Pancreas (tissue), 10 donors: ENCODE measurements around the gene IQCN. TPM values are rescaled to one million over a fixed set of nuclear protein-coding genes. Genes with fewer than 3 reads are reported as not detected.

ENCODE experiments used
- ATAC-seq, 4 donors: fragments of 200-7000 bp; cut with Tn5 transposase; one replicate each; pipeline versions ENCODE4 v1.8.0 to v1.9.1; 2020; ENCODE audit warnings: mild to moderate bottlenecking in 4 of 4, moderate library complexity in 4 of 4
- DNase-seq, 6 donors: peaks; one replicate each; pipeline ENCODE4 v3.0.0-alpha.2; 2020
- FAIRE-seq: peaks from 2 replicates; lab custom pipeline; 2012; peaks lifted over from hg19 to GRCh38; lab: Jason Lieb, UNC
- H3K27ac ChIP-seq, 4 donors: fragments of 200-600 bp; sonication (generic); 1 replicate in 3 of 4; 2 replicates in 1 of 4; pipeline versions ENCODE4 v1.5.0 to v1.8.0; 2020
- H3K27me3 ChIP-seq, 4 donors: fragments of 200-600 bp; one replicate each; pipeline ENCODE4 v1.8.0; 2021
- H3K36me3 ChIP-seq, 3 donors: fragments of 200-600 bp; sonication (generic) in 1 of 3; one replicate each; pipeline versions ENCODE4 v1.5.0 to v1.8.0; 2020 to 2021
- H3K4me1 ChIP-seq, 3 donors: fragments of 200-600 bp; one replicate each; pipeline ENCODE4 v1.8.0; 2021
- H3K4me3 ChIP-seq, 4 donors: fragments of 200-600 bp; sonication (generic) in 2 of 4; one replicate each; pipeline versions ENCODE4 v1.5.0 to v1.8.0; 2020 to 2021
- H3K9me3 ChIP-seq, 4 donors: fragments of 200-600 bp; one replicate each; pipeline ENCODE4 v1.8.0; 2021
- WGBS, 2 donors: extraction: QIAGEN DNeasy Blood & Tissue Kit; methylation state at CpG; one replicate each; pipeline ENCODE4 v1.1.7; 2013; 5-methylcytosine and 5-hydroxymethylcytosine counted together
- intact Hi-C, 3 donors: fragments of 100-400 bp; cut with DNase I; formaldehyde crosslinking; loops; one replicate each; pipeline versions ENCODE4 v1.11.1 to v1.14.2; 2022
- polyA plus RNA-seq, 2 donors: library from polyadenylated mRNA; stranded (reverse); fragments of 200-250 nt; gene quantifications; one replicate each; pipeline ENCODE4 v1.2.3, GENCODE V29; 2013
- total RNA-seq, 6 donors: library from RNA; stranded (reverse); fragmentation: NEBNext Ultra II Directional in 4 of 6; extraction: Animal tissue kit (Norgen Biotek cat#: 25700) in 4 of 6; gene quantifications; one replicate each; pipeline versions ENCODE4 v1.2.1 to v1.2.4, GENCODE V29; 2021 to 2023
- TF ChIP-seq, protein P1 (sequence below), 4 donors: fragments of 200-600 bp; sonication (generic) in 3 of 4; IDR thresholded peaks; one replicate each; pipeline versions ENCODE4 v1.5.0 to v1.8.0; 2021; ENCODE audit warnings: antibody characterized with exemption in 4 of 4
- donor health status: healthy with polysubstance abuse.
- donor health status: DM: no; HTN: no; CAD: no; lungs with moderate emphysema.
- donor health status: DM: no; HTN: no; CAD: no.
- donor health status: control.
- donor health status: control.
- donor health status: Bipolar disorder and iron deficiency.
- donor health status: DM: yes; HTN: yes; CAD: no.
- donor health status: DM: no; HTN: no; CAD: no.
- donor health status: DM: no; HTN: no; CAD: no.
- donor health status: DM: yes; HTN: yes; CAD: no.

Gene IQCN
- total and polyA plus RNA-seq, 8 donors, result 1.0 to 25.3 (median 3.2) TPM

DNA sequence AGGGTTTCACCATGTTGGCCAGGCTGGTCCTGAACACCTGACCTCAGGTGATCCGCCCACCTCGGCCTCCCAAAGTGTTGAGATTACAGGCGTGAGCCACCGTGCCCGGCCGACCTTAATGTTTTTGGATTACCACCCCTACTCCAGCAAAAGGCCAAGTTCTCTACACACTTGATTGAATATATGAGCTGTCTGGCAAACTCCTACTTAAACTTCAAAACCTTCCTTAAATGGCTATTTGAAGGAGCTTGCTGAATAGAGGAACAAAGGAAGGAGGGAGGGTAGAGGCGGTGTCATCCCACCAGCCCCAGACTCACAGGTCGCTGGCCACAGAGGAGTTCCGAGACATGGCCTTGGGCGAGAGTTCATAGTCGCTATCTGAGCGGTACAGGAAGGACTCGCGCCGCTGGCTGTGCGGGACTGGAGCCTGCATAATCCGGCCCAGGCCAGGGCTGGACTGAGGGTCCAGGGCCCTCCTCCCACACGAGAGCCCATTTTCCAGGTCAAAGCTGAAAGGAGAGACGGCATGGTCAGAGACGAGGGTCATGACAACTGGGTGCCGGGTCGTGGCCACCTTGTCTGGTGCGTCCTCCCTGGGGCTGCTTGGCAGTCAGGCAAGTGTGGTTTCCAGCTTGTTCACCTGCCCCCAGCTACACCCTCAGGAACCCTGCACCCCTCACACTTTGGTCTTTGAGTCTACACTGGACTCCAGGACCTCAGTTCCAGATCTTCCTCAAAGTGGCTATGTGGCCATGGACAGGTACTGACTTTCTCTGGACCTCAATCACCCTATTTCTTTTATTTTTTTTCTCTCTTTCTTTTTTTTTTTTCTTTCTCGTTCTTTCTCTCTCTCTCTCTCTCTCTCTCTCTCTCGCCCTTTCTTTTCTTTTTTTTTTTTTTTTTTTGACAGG lies 52.2 kb downstream of the IQCN start:
- no peaks in the 10 kb centered on the region for H3K36me3 ChIP-seq
- H3K27ac ChIP-seq, result no peak overlapping the region
- WGBS, 2 donors, result 72 to 82% methylated on average over 23 to 25 of the region's 25 CpGs
- intact Hi-C loops, result no loop called here
- no peaks in the 10 kb centered on the region for H3K9me3 ChIP-seq
- DNase-seq, result no peak
- TF ChIP-seq, protein P1, sequence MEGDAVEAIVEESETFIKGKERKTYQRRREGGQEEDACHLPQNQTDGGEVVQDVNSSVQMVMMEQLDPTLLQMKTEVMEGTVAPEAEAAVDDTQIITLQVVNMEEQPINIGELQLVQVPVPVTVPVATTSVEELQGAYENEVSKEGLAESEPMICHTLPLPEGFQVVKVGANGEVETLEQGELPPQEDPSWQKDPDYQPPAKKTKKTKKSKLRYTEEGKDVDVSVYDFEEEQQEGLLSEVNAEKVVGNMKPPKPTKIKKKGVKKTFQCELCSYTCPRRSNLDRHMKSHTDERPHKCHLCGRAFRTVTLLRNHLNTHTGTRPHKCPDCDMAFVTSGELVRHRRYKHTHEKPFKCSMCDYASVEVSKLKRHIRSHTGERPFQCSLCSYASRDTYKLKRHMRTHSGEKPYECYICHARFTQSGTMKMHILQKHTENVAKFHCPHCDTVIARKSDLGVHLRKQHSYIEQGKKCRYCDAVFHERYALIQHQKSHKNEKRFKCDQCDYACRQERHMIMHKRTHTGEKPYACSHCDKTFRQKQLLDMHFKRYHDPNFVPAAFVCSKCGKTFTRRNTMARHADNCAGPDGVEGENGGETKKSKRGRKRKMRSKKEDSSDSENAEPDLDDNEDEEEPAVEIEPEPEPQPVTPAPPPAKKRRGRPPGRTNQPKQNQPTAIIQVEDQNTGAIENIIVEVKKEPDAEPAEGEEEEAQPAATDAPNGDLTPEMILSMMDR (IDR thresholded peaks at IDR 0.05), result no peak
- FAIRE-seq, result no peak
- H3K4me1 ChIP-seq, result peaks cover 0 to 4% (median 4%) of the 10 kb centered on the region in 3 donors
- H3K27me3 ChIP-seq, result no peaks in the 10 kb centered on the region
- no peak for ATAC-seq
- H3K4me3 ChIP-seq, result no peak overlapping the region

DNA sequence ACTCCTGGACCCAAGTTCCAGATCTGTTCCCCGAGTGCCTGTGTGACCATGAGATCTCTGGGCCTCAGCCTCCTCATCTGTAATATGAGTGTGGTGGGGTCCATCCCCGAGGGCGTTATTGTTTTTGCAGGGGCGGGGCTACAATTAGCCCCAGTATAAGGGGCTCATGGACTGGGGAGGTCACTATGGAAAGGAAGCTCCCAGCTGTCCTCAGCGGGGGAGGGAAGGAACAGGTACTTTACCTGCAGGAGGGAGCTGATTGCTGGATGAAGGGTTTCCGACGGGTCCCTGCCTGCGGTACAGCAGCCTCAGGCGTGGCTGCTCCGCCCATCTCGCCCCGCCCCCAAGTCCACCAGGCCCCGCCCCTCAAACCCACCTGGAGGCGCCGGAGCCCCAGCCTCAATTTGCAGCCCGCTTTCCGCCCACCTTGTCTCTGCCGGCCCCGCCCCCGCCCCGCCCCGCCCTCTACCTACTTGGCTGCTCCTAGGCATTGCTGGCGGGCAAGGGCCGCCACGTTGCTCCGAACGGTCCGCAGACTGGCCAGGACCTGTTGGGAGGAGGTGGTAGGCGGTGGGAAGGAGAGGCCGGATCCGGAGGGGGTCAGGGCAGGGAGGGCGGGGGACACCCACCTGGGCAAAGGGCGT lies 53.5 kb downstream of the IQCN start:
- FAIRE-seq (no peak), DNase-seq (peak in 2 of 6 donors; percentile 37 to 74), ATAC-seq (no peak)
- 3 to 4% methylated on average over 22 to 32 of the region's 33 CpGs for WGBS, 2 donors
- Histone ChIP-seq H3K36me3 (no peaks in the 10 kb centered on the region), H3K4me3 (peak overlapping the region in 1 of 4 donors; percentile 17), H3K27ac (no peak overlapping the region), H3K4me1 (peaks cover 0 to 4% (median 4%) of the 10 kb centered on the region in 3 donors), H3K27me3 (no peaks in the 10 kb centered on the region), H3K9me3 (no peaks in the 10 kb centered on the region)
- intact Hi-C loops, result no loop called here
- TF ChIP-seq, protein P1 (IDR thresholded peaks at IDR 0.05), result no peak

DNA sequence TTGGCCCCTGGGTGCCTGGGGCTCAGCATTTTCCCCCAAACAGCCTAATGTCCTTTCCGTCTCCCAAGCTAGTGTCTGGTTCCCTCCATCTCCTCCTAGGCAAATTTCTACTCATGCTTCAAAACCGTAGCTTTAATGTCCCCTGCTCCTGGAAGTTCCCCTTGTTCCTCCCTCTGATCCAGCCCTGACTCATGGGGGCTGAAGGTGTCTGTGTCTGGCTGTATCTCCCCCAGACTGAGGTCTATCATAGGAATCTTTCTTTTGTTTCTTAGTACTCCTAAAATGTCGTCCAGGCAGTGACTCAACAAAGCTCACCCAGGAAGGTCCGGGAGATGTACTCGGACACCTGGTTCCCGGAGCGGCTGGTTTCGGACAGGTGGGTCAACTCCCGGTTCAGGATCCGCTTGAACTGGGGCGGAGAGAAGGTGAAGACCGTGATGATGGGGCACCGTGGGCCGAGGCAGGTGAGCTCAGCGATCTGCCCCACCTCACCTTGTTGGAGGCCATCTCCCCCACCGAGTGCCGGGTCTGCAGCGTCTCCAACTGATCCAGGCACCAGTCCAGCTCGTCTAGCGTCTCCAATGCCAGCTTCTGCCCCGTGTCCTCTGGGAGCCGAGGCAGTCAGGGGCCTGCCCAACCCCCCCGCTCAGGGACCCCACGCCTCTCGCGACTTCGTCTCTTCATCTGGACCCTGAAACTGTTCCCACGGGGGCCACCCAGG lies 54.2 kb downstream of the IQCN start:
- 50 to 52% methylated on average over 28 of the region's 28 CpGs for WGBS, 2 donors
- Histone ChIP-seq H3K4me3 (no peak overlapping the region), H3K27ac (no peak overlapping the region), H3K36me3 (no peaks in the 10 kb centered on the region), H3K27me3 (no peaks in the 10 kb centered on the region), H3K4me1 (peaks cover 0 to 4% (median 4%) of the 10 kb centered on the region in 3 donors), H3K9me3 (no peaks in the 10 kb centered on the region)
- FAIRE-seq, result no peak
- TF ChIP-seq, protein P1 (IDR thresholded peaks at IDR 0.05), result no peak
- intact Hi-C loops, result loop anchor here in 1 of 3 donors (10.0 kb wide), 1 partner anchor 45 kb away; no protein-coding TSS in a partner anchor
- DNase-seq, result peak in 1 of 6 donors; percentile 64
- no peak for ATAC-seq

DNA sequence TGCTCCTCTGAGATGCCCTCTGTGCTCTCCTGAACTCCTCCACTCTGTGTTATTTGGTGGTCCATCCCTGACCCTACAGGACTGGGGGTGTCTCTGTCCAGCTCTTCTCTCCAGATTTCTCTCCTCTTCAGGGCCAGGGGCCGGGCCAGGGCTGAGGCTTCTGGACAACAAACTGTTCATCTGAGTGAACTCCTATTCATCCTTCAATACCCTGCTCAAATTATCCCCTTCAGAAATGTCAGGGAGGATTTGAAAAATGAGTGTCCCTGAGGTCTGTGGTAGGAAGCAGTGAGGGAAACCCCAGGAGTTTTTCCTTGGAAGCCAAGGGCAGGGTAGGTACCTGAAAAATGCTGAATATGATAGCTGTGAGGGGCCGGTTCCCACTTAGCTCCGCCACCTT lies 55.7 kb downstream of the IQCN start:
- TF ChIP-seq, protein P1 (IDR thresholded peaks at IDR 0.05), result no peak
- H3K9me3 ChIP-seq, result no peaks in the 10 kb centered on the region
- no peak overlapping the region for H3K4me3 ChIP-seq
- H3K4me1 ChIP-seq, result no peaks in the 10 kb centered on the region
- DNase-seq (no peak), ATAC-seq (no peak), FAIRE-seq (no peak)
- H3K36me3 ChIP-seq, result no peaks in the 10 kb centered on the region
- no peak overlapping the region for H3K27ac ChIP-seq
- H3K27me3 ChIP-seq, result no peaks in the 10 kb centered on the region
- 84 to 87% methylated on average over 3 of the region's 3 CpGs for whole genome bisulfite sequencing, 2 donors
- intact Hi-C loops, result loop anchor here in 1 of 3 donors (10.0 kb wide), 1 partner anchor 46 kb away; no protein-coding TSS in a partner anchor
